HepG2 (cell line): Measurements from ENCODE around the gene RNASE7. TPM values are rescaled to one million over a fixed set of nuclear protein-coding genes. Genes with fewer than 3 reads are reported as not detected.

Source experiments
- BHLHE40 ChIP-seq: IDR thresholded peaks from 2 replicates; pipeline ENCODE4 v1.6.1; 2011; ENCODE audit warnings: low read length, improper control_type of control experiment
- CREM ChIP-seq, 2 experiments: sonication (generic) in 1 of 2; formaldehyde crosslinking in 1 of 2; IDR thresholded peaks; 2 replicates each; pipeline versions ENCODE4 v1.4.0 to v1.6.1; 2016 to 2020; ENCODE audit warnings: antibody characterized with exemption in 1 of 2, mild to moderate bottlenecking in 1 of 2, missing genetic modification reagents in 1 of 2
- DMAP1 ChIP-seq: IDR thresholded peaks from 2 replicates; pipeline ENCODE4 v1.6.1; 2016
- EHMT2 ChIP-seq: fragments of 200-600 bp; sonication (generic); IDR thresholded peaks from 2 replicates; pipeline ENCODE4 v1.7.0; 2017; ENCODE audit warnings: antibody characterized with exemption, low read depth, low read length, borderline replicate concordance
- FOXA3 ChIP-seq: IDR thresholded peaks from 2 replicates; pipeline ENCODE4 v1.6.1; 2016; ENCODE audit warnings: missing genetic modification reagents, missing compliant biosample characterization
- GABPA ChIP-seq, 2 experiments: IDR thresholded peaks; 2 replicates each; pipeline ENCODE4 v1.6.1; 2011 to 2016; ENCODE audit warnings: low read depth in 2 of 2, low read length in 1 of 2, missing biosample characterization in 1 of 2, missing genetic modification characterization in 1 of 2
- GATA4 ChIP-seq: sonication (generic); IDR thresholded peaks from 2 replicates; pipeline ENCODE4 v1.6.1; 2016; ENCODE audit warnings: antibody characterized with exemption, low read depth, borderline replicate concordance
- GATAD2A ChIP-seq: IDR thresholded peaks from 2 replicates; pipeline ENCODE4 v1.6.1; 2016
- HMG20B ChIP-seq: conservative IDR thresholded peaks from 2 replicates; pipeline ENCODE4 v1.6.1; 2016; ENCODE audit warnings: missing genetic modification reagents, missing compliant biosample characterization
- HNF4A ChIP-seq: sonication (generic); formaldehyde crosslinking; IDR thresholded peaks from 2 replicates; pipeline ENCODE4 v1.4.0; 2020; ENCODE audit warnings: missing genetic modification reagents
- ISL2 ChIP-seq: sonication (generic); formaldehyde crosslinking; IDR thresholded peaks from 2 replicates; pipeline ENCODE4 v1.5.0; 2020; ENCODE audit warnings: missing genetic modification reagents
- MAX ChIP-seq: IDR thresholded peaks from 2 replicates; pipeline ENCODE4 v1.6.1; 2012; ENCODE audit warnings: inconsistent platforms
- MED1 ChIP-seq: sonication (generic); formaldehyde crosslinking; IDR thresholded peaks from 2 replicates; pipeline ENCODE4 v1.4.0; 2020; ENCODE audit warnings: missing genetic modification reagents
- MLXIP ChIP-seq: sonication (generic); formaldehyde crosslinking; IDR thresholded peaks from 2 replicates; pipeline ENCODE4 v1.9.0; 2021; ENCODE audit warnings: missing genetic modification reagents, borderline replicate concordance
- NFIC ChIP-seq: IDR thresholded peaks from 2 replicates; pipeline ENCODE4 v1.6.1; 2012; ENCODE audit warnings: mild to moderate bottlenecking, low read length, inconsistent platforms
- PPARG ChIP-seq: conservative IDR thresholded peaks from 2 replicates; pipeline ENCODE4 v1.6.1; 2016; ENCODE audit warnings: missing biosample characterization, missing genetic modification reagents
- RARA ChIP-seq: IDR thresholded peaks from 2 replicates; pipeline ENCODE4 v1.6.1; 2016; ENCODE audit warnings: missing genetic modification reagents, missing compliant biosample characterization
- RXRA ChIP-seq: sonication (generic); formaldehyde crosslinking; IDR thresholded peaks from 2 replicates; pipeline ENCODE4 v1.5.1; 2020; ENCODE audit warnings: missing genetic modification reagents
- RXRB ChIP-seq: IDR thresholded peaks from 2 replicates; pipeline ENCODE4 v1.6.1; 2016; ENCODE audit warnings: borderline replicate concordance, missing genetic modification reagents, missing compliant biosample characterization
- SMAD3 ChIP-seq: sonication (generic); formaldehyde crosslinking; IDR thresholded peaks from 2 replicates; pipeline ENCODE4 v1.4.0; 2020; ENCODE audit warnings: missing genetic modification reagents
- SP5 ChIP-seq: IDR thresholded peaks from 2 replicates; pipeline ENCODE4 v1.6.1; 2016; ENCODE audit warnings: low read depth, borderline replicate concordance
- TCF7 ChIP-seq: sonication (generic); IDR thresholded peaks from 2 replicates; pipeline ENCODE4 v1.6.1; 2016; ENCODE audit warnings: antibody characterized with exemption, low read depth
- THRA ChIP-seq: sonication (generic); formaldehyde crosslinking; IDR thresholded peaks from 2 replicates; pipeline ENCODE4 v1.4.0; 2020; ENCODE audit warnings: missing genetic modification reagents, borderline replicate concordance
- ZNF205 ChIP-seq: IDR thresholded peaks from 2 replicates; pipeline ENCODE4 v1.6.1; 2018; ENCODE audit warnings: missing biosample characterization, missing genetic modification reagents
- ZNF331 ChIP-seq: sonication (generic); formaldehyde crosslinking; IDR thresholded peaks from 2 replicates; pipeline ENCODE4 v1.4.0; 2020; ENCODE audit warnings: missing genetic modification reagents
- ZNF597 ChIP-seq: sonication (generic); formaldehyde crosslinking; IDR thresholded peaks from 2 replicates; pipeline ENCODE4 v1.5.0; 2020; ENCODE audit warnings: missing genetic modification reagents
- polyA plus RNA-seq, 8 experiments: library from polyadenylated mRNA; depleted of rRNA in 3 of 8; stranded (reverse) in 7 of 8; unstranded in 1 of 8; fragments of >200 nt; fragmentation: Illumina TruSeq in 4 of 8; extraction: Trizol in 4 of 8; gene quantifications; 2 replicates each; pipeline versions ENCODE4 v1.2.1 to v1.2.3, GENCODE V29; 2011 to 2016; ENCODE audit warnings: low read depth in 4 of 8, missing spikeins in 1 of 8, mixed read lengths in 1 of 8; ENCODE audit not compliant: insufficient read depth in 1 of 8
- total RNA-seq, 5 experiments: library from RNA; depleted of rRNA; stranded (reverse); fragments of >200 nt; fragmentation: Illumina TruSeq; extraction: Trizol; gene quantifications; 2 replicates each; pipeline ENCODE4 v1.2.3, GENCODE V29; 2016; ENCODE audit warnings: low read depth in 1 of 5

Gene RNASE7
- total and polyA plus RNA-seq, 2 of the 13 experiments (the other 11 are each of a cell fraction or from before 2014, with no cell fraction given), result 0.04 TPM; not detected in 1

GRCh38 chr14:21048638-21049037 lies 6.5 kb downstream of the RNASE7 start (continued):
- TF ChIP-seq GABPA (IDR thresholded peaks at IDR 0.05; ENCODE audit: low read depth, low read length) (no peak), GABPA (CRISPR knock-in tag; IDR thresholded peaks at IDR 0.05; ENCODE audit: low read depth) (0 out of 2 replicates have a peak, but pooled peaks have one; percentile 32), CREM (IDR thresholded peaks at IDR 0.05) (peak; percentile 63; the same call in 1 of the 2 replicates), CREM (CRISPR knock-in tag; IDR thresholded peaks at IDR 0.05) (no peak), ZNF331 (CRISPR knock-in tag) (0 out of 2 replicates have a peak, but pooled peaks have one; percentile 15), FOXA3 (CRISPR knock-in tag) (peak; percentile 35; the same call in 1 of the 2 replicates), ZNF205 (CRISPR knock-in tag) (0 out of 2 replicates have a peak, but pooled peaks have one; percentile 30), TCF7 (peak; percentile 84), EHMT2 (0 out of 2 replicates have a peak, but pooled peaks have one; percentile 38), ISL2 (CRISPR knock-in tag) (peak; percentile 52; the same call in 1 of the 2 replicates), ZNF597 (CRISPR knock-in tag) (no peak), GATAD2A (CRISPR knock-in tag) (peak; percentile 71), HMG20B (0 out of 2 replicates have a peak, but pooled peaks have one; percentile 31), MLXIP (CRISPR knock-in tag) (no peak), RXRA (CRISPR knock-in tag) (peak; percentile 44; the same call in 1 of the 2 replicates), SP5 (CRISPR knock-in tag) (peak; percentile 83), THRA (CRISPR knock-in tag) (peak; percentile 76; the same call in 1 of the 2 replicates), DMAP1 (CRISPR knock-in tag) (0 out of 2 replicates have a peak, but pooled peaks have one; percentile 25), RXRB (CRISPR knock-in tag) (peak; percentile 76; the same call in 1 of the 2 replicates), GATA4 (peak; percentile 86), NFIC (peak; percentile 63; the same call in 1 of the 2 replicates), MAX (peak; percentile 53; the same call in 1 of the 2 replicates), SMAD3 (CRISPR knock-in tag) (0 out of 2 replicates have a peak, but pooled peaks have one; percentile 42), BHLHE40 (no peak), HNF4A (CRISPR knock-in tag) (peak; percentile 69), PPARG (CRISPR knock-in tag) (peak; percentile 91), MED1 (peak; percentile 81), RARA (peak; percentile 80)
